T-helper 2 cell treated with Interferon-gamma antibody and Interleukin-4, amounts not matched to agents 100 ng/mL and 5 ng/mL, for 36 hours (primary cell): ENCODE results near the gene MYOM1. TPM values are rescaled to one million over a fixed set of nuclear protein-coding genes. Genes with fewer than 3 reads are reported as not detected.
"Not testable (repeated sequence)": the region's sequence is repeated elsewhere in the genome, so short reads cannot be mapped to it uniquely, and the experiment has no call there.

Experiments used
- intact Hi-C: fragments of 100-400 bp; cut with micrococcal nuclease; formaldehyde crosslinking; loops from one replicate; pipeline ENCODE4 v1.15.1; 2023
- total RNA-seq: library from RNA; stranded (reverse); gene quantifications from 2 replicates; pipeline ENCODE4 v1.2.3, GENCODE V29; 2022

The MYOM1 gene
- total RNA-seq, 1 donor from 2014 or later, result 1.5 TPM

- intact Hi-C loops, result loop anchor here (1.0 to 5.0 kb wide), 7 partner anchors 48 to 404 kb away; partner anchors contain the start of genes LPIN2 and SMCHD1
These were observed 158.0 kb downstream of the MYOM1 start for GRCh38 chr18:3061581-3062312.

- intact Hi-C loops, result loop anchor here (1.0 to 5.0 kb wide), 6 partner anchors 66 to 404 kb away; partner anchors contain the start of gene SMCHD1
These were observed 158.8 kb downstream of the MYOM1 start for GRCh38 chr18:3060667-3061580.

- intact Hi-C loops, result loop anchor here (1.0 kb wide), 1 partner anchor 22 kb away; no protein-coding TSS in a partner anchor
These were observed 160.5 kb downstream of the MYOM1 start for GRCh38 chr18:3059272-3059671.

- intact Hi-C loops, result loop anchor here (1.0 kb wide), 1 partner anchor 21 kb away; no protein-coding TSS in a partner anchor
These were observed 161.2 kb downstream of the MYOM1 start for GRCh38 chr18:3058328-3059191.

DNA sequence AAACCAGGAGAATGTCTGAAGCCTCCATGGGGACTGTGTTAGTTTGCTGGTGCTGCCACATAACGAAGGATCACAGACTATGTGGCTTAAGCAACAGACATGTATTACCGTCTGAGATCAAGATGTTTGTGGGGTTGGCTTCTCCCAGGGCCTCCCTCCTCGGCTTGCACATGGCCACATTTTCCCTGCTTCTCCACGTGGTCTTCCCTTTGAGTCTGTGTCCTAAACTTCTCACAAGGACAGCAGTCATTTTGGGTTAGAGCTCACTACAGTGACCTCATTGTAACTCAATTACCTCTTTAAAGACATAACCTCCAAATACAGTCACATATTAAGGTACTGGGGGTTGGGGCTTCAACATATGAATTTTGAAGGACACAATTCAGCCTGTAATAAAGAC is 162.2 kb downstream of the MYOM1 start:
- intact Hi-C loops, result no loop called here

GRCh38 chr18:3056311-3056710 is 163.5 kb downstream of the MYOM1 start:
- intact Hi-C loops, result no loop called here

DNA sequence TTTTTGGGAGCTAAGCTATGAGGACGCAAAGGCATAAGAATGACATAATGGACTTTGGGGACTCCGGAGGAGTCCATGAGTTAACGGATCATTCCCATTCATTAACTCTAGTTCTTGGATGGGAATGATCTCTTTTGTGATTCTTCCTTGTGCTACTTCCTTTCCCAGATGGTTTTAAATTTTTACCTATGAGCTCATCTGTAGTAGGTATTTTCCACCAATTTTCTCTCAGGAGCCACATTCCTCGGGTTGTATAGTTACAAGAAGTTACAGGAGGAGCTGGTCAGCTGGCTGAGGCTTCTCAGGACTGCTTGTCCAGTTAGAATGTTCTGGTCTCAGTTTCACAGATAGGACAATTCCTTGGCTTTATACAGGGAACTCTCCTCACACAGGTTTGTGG is 164.0 kb downstream of the MYOM1 start:
- intact Hi-C loops, result no loop called here

DNA sequence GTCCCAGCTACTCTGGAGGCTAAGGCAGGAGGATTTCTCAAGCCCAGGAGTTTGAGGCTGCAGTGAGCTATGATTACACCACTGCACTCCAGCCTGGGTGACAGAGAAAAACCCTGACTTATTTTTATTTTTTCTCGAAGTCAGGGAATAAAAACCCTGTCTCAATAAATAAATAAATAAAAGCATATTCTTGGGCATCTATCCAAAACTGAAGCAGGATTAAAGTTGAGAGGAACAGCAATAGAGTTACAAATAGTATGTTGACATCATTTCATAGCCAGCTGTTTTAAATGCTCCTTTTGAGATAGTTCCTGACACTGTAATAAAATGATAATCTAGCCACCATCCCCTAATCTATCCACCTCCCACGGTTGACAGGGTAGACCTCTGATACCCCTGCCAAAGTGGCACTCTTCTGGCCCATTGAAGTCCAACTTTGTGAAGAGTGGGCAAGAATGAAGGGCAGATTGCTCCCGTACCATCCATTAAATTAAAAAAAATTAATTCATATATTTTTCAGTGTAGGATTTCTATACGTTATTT is 164.5 kb downstream of the MYOM1 start:
- intact Hi-C loops, result no loop called here

DNA sequence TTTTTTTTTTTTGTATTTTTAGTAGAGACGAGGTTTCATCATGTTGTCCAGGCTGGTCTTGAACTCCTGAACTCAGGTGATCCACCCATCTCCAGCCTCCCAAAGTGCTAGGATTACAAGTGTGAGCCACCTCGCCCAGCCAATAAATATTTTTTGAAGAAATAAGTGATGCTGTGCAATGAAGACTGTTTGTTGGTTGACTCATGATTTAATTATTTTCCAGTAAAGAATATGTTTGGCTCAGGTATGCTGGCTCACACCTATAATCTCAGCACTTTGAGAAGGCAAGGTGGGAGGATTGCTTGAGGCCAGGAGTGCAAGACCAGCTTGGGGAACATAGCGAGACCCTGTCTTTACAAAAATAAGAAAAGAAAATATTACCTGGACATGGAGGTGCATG is 165.0 kb downstream of the MYOM1 start:
- intact Hi-C loops, result no loop called here

DNA sequence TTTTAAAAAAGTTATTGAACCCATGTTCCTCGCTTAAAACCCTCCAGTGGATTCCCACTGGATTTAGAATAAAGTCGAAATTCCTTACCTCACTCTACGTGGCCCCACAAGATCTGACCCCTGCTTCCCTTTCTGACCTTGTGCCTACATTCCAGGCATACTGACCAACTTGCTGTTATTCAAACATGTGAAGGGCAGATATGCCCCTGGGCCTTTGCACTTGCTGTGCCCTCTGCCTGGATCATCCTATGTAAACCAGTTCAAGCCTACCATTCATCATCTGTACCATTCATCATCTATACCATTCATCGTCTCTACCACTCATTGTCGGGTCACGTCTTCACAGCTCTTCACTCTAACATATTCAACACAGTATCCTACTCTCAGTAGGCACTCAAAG is 165.6 kb downstream of the MYOM1 start:
- intact Hi-C loops, result no loop called here

- intact Hi-C loops, result no loop called here
These were observed 166.7 kb downstream of the MYOM1 start for GRCh38 chr18:3053081-3053480.

- intact Hi-C loops, result no loop called here
These were observed 167.4 kb downstream of the MYOM1 start for GRCh38 chr18:3052411-3052758.

DNA sequence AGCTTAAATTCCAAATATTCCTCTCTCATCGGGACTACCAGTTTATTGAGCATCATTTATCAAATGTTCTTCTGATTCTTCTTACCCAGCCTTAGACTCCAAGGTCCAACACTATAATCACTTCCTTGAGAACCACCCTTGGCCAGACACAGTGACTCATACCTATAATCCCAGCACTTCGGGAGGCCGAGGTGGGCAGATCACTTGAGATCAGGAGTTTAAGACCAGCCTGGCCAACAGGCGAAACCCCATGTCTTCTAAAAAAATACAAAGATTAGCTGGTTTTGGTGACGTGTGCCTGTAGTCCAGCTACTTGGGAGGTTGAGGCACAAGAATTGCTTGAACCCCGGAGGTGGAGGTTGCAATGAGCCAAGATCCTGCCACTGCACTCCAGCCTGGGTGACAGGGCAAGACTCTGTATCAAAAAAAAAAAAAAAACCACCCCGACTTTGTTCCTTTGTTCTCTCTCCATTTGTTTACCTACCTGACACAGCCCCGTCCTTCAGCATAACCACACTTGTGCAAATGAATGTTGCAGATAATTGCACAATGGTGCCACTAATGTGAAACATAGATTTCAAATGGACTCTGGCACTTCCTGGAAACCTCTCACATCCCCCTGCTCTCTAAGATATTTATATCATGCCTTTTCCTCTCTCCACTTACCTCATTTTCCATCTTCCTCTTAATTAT is 167.9 kb downstream of the MYOM1 start:
- intact Hi-C loops, result no loop called here

- intact Hi-C loops, result not testable (repeated sequence)
These were observed 169.8 kb downstream of the MYOM1 start for GRCh38 chr18:3049897-3050454.

GRCh38 chr18:3048820-3049349 is 170.9 kb downstream of the MYOM1 start:
- intact Hi-C loops, result no loop called here

- intact Hi-C loops, result no loop called here
These were observed 171.6 kb downstream of the MYOM1 start for GRCh38 chr18:3048121-3048520.

DNA sequence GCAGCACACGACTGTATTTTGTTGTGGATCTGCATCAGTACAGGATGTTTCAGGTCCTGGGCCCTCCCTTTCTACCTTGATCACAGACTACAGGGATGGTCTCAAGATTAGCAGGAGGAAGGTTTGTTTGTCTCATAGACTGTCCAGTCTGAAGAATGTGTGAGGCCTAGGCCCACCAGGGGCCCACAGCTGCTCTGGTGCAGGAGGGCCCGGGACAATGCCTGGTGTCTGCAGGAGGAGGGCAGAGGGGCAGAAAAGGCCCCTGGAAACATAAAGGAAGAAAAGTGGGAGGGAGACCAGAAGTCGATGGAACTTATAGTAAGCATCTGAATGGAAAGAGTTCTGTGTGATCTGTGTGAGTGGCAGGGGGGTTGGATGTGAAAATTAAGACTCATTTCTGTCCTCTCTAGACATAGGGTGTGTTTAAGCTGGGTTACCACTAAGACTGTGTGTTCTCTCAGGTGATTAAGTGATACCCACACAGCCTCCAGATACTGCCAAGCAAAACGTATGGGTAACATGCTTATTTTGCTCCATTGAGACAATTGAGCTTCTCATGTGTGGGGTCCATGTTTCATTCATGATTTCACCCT is 173.5 kb downstream of the MYOM1 start:
- intact Hi-C loops, result no loop called here

GRCh38 chr18:3044931-3045698 is 174.7 kb downstream of the MYOM1 start:
- intact Hi-C loops, result no loop called here

- intact Hi-C loops, result no loop called here
These were observed 177.4 kb downstream of the MYOM1 start for GRCh38 chr18:3042379-3042778.
